Liver (tissue), 3 donors: ENCODE results near the gene SERPINB2.

Experiments used
- ATF3 ChIP-seq: IDR thresholded peaks from 2 replicates; pipeline ENCODE4 v1.6.1; 2016; ENCODE audit warnings: antibody characterized with exemption
- CTCF ChIP-seq: fragments of 150-350 bp; IDR thresholded peaks from 2 replicates; pipeline ENCODE4 v1.5.1; 2017; ENCODE audit warnings: improper control_type of control experiment, low read depth, low read length; ENCODE audit not compliant: missing input control
- EGR1 ChIP-seq, 2 donors: IDR thresholded peaks; 2 replicates each; pipeline ENCODE4 v1.6.1; 2016 to 2018; ENCODE audit warnings: antibody characterized with exemption in 2 of 2, low read depth in 2 of 2
- GABPA ChIP-seq, 2 donors: IDR thresholded peaks in 1 of 2; conservative IDR thresholded peaks in 1 of 2; 2 replicates each; pipeline ENCODE4 v1.6.1; 2016; ENCODE audit warnings: antibody characterized with exemption in 2 of 2, mild to moderate bottlenecking in 1 of 2, moderate library complexity in 1 of 2
- HNF4A ChIP-seq, 2 donors: conservative IDR thresholded peaks; 2 replicates each; pipeline ENCODE4 v1.6.1; 2016; ENCODE audit warnings: antibody characterized with exemption in 2 of 2, mild to moderate bottlenecking in 2 of 2
- MAX ChIP-seq: IDR thresholded peaks from 2 replicates; pipeline ENCODE4 v1.6.1; 2016; ENCODE audit warnings: antibody characterized with exemption
- NR2F2 ChIP-seq: IDR thresholded peaks from 2 replicates; pipeline ENCODE4 v1.6.1; 2016; ENCODE audit warnings: antibody characterized with exemption
- RAD21 ChIP-seq, 2 donors: IDR thresholded peaks; 2 replicates each; pipeline ENCODE4 v1.6.1; 2016; ENCODE audit warnings: antibody characterized with exemption in 2 of 2, mild to moderate bottlenecking in 2 of 2
- REST ChIP-seq: IDR thresholded peaks from 2 replicates; pipeline ENCODE4 v1.6.1; 2016; ENCODE audit warnings: antibody characterized with exemption, mild to moderate bottlenecking
- RXRA ChIP-seq, 2 donors: IDR thresholded peaks; 2 replicates each; pipeline ENCODE4 v1.6.1; 2017 to 2018; ENCODE audit warnings: antibody characterized with exemption in 2 of 2, mild to moderate bottlenecking in 1 of 2
- SP1 ChIP-seq: IDR thresholded peaks from 2 replicates; pipeline ENCODE4 v1.6.1; 2018; ENCODE audit warnings: antibody characterized with exemption, mild to moderate bottlenecking
- TAF1 ChIP-seq: conservative IDR thresholded peaks from 2 replicates; pipeline ENCODE4 v1.6.1; 2016; ENCODE audit warnings: antibody characterized with exemption, mild to moderate bottlenecking
- YY1 ChIP-seq: IDR thresholded peaks from 2 replicates; pipeline ENCODE4 v1.6.1; 2016; ENCODE audit warnings: antibody characterized with exemption, mild to moderate bottlenecking
- donor health status: healthy.
- donor health status: healthy.

GRCh38 chr18:63936156-63936931 lies 48.8 kb downstream of the SERPINB2 start:
- TF ChIP-seq TAF1 (no peak), CTCF (peak; percentile 69), MAX (no peak), EGR1 (IDR thresholded peaks at IDR 0.05; ENCODE audit: low read depth in 2 of 2) (no peak), GABPA (IDR thresholded peaks at IDR 0.05 in 1 of 2, conservative IDR thresholded peaks at IDR 0.05 in 1 of 2) (no peak), ATF3 (no peak), NR2F2 (peak; percentile 75), REST (no peak), YY1 (no peak), HNF4A (conservative IDR thresholded peaks at IDR 0.05) (no peak), SP1 (no peak), RAD21 (IDR thresholded peaks at IDR 0.05) (peak; percentile 82 to 88), RXRA (IDR thresholded peaks at IDR 0.05) (no peak)
